OCI-LY7 (cell line): Measurements from ENCODE around the gene MICALL2.

Source experiments
- CTCF ChIP-seq: fragments of 200-600 bp; sonication (generic); conservative IDR thresholded peaks from 2 replicates; pipeline ENCODE4 v1.5.1; 2014; ENCODE audit warnings: mild to moderate bottlenecking, antibody characterized with exemption, low read length, moderate library complexity, mixed read lengths
- EZH2phosphoT487 ChIP-seq: fragments of 200-600 bp; sonication (generic); IDR thresholded peaks from 2 replicates; pipeline ENCODE4 v1.6.1; 2018; ENCODE audit warnings: low read depth, borderline replicate concordance, mild to moderate bottlenecking, mixed run types, antibody characterized with exemption, low read length, moderate library complexity, mixed read lengths

GRCh38 chr7:1473864-1474512 is 14.7 kb upstream of the MICALL2 start:
- peak; percentile 83 for TF ChIP-seq CTCF
- no peak for TF ChIP-seq EZH2phosphoT487
